MM.1S (cell line): ENCODE data around the gene PHF21A.

Experiments
- DNase-seq: peaks from one replicate; pipeline ENCODE4 v3.0.0-alpha.2; 2015
- H2AFZ ChIP-seq: fragments of 300-600 bp; sonication (generic); 2 replicates; pipeline ENCODE4 v1.6.0; 2016; ENCODE audit warnings: antibody characterized with exemption, low read length
- H3F3A ChIP-seq: fragments of 300-600 bp; sonication (generic); 2 replicates; pipeline ENCODE4 v1.6.1; 2016; ENCODE audit warnings: mild to moderate bottlenecking, antibody characterized with exemption, low read length, moderate library complexity, mixed read lengths; ENCODE audit not compliant: insufficient read depth
- H3K27ac ChIP-seq: fragments of 300-600 bp; sonication (generic); 2 replicates; pipeline ENCODE4 v1.5.1; 2016; ENCODE audit warnings: mild to moderate bottlenecking, low read length
- H3K27me3 ChIP-seq: fragments of 300-600 bp; sonication (generic); replicated peaks from 2 replicates; pipeline ENCODE4 v1.6.0; 2016; ENCODE audit warnings: low read length; ENCODE audit not compliant: insufficient read depth
- H3K36me3 ChIP-seq: fragments of 300-600 bp; sonication (generic); replicated peaks from 2 replicates; pipeline ENCODE4 v1.6.1; 2016; ENCODE audit warnings: mild to moderate bottlenecking, low read length, mixed read lengths; ENCODE audit not compliant: insufficient read depth
- H3K4me1 ChIP-seq: fragments of 300-600 bp; sonication (generic); 2 replicates; pipeline ENCODE4 v1.6.1; 2016; ENCODE audit warnings: low read length, mixed read lengths
- H3K4me2 ChIP-seq: fragments of 300-600 bp; sonication (generic); 2 replicates; pipeline ENCODE4 v1.6.0; 2016; ENCODE audit warnings: low read depth, low read length
- H3K4me3 ChIP-seq: fragments of 300-600 bp; sonication (generic); 2 replicates; pipeline ENCODE4 v1.5.1; 2016; ENCODE audit warnings: low read length, mixed read lengths
- H3K79me2 ChIP-seq: fragments of 300-600 bp; sonication (generic); 2 replicates; pipeline ENCODE4 v1.6.1; 2016; ENCODE audit warnings: mixed run types, low read length, mixed read lengths
- H3K9ac ChIP-seq: fragments of 300-600 bp; sonication (generic); 2 replicates; pipeline ENCODE4 v1.6.1; 2016; ENCODE audit warnings: low read length, mixed read lengths
- H3K9me2 ChIP-seq: fragments of 300-600 bp; sonication (generic); replicated peaks from 2 replicates; pipeline ENCODE4 v1.6.1; 2016; ENCODE audit warnings: mild to moderate bottlenecking, low read length, mixed read lengths; ENCODE audit not compliant: insufficient read depth
- H3K9me3 ChIP-seq: fragments of 300-600 bp; sonication (generic); replicated peaks from 2 replicates; pipeline ENCODE4 v1.6.1; 2016; ENCODE audit warnings: mild to moderate bottlenecking, low read length, mixed read lengths; ENCODE audit not compliant: insufficient read depth
- H4K20me1 ChIP-seq: fragments of 300-600 bp; sonication (generic); 2 replicates; pipeline ENCODE4 v1.6.1; 2016; ENCODE audit warnings: mild to moderate bottlenecking, low read length, moderate library complexity, mixed read lengths; ENCODE audit not compliant: insufficient read depth
- EZH2 ChIP-seq: fragments of 300-600 bp; sonication (generic); optimal IDR thresholded peaks from 2 replicates; pipeline ENCODE3; 2017; ENCODE audit warnings: low read depth, mild to moderate bottlenecking, antibody characterized with exemption, low read length, mixed read lengths
- EZH2phosphoT487 ChIP-seq: fragments of 300-600 bp; sonication (generic); IDR thresholded peaks from 2 replicates; pipeline ENCODE4 v1.6.1; 2018; ENCODE audit warnings: antibody characterized with exemption, low read length
- TF ChIP-seq, protein P1 (sequence below): fragments of 300-600 bp; sonication (generic); IDR thresholded peaks from 2 replicates; pipeline ENCODE4 v1.5.1; 2016; ENCODE audit warnings: antibody characterized with exemption, low read length, mixed read lengths

PHF21A gene

DNA sequence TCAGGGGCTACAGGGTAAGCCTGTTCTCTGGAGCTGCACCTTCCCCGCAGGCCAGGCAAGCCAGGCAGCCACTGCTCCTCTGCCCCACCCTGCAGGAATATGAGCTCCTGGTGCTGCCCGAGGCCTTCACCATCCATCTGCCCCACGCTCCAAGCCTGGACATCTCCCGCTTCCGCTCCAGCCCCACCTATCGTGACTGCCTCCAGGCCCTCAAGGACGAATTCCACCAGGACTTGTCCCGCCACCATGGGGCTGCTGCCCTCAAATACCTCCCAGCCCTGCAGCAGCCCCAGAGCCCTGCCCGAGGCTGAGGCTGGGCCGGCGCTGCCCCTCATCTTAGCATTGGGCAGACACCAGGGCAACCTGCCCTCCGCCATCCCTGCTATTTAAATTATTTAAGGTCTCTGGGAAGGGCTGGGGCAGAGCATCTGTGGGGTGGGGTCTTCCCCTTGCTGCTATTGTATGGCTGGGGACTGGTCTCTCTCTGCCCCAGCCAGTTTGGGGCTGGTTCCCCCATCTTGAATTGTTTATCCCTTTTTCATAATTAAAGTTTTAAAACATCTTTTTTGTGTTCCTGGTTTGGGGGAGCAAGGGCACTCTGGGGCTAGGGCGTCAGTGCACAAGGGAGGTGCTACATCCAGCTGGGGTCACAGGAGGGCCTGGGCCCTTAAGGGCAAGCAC is 192.6 kb downstream of the PHF21A start:
- Histone ChIP-seq H3K4me2 (no peak overlapping the region), H4K20me1 (no peaks in the 10 kb centered on the region), H3K9me2 (no peaks in the 10 kb centered on the region), H2AFZ (no peak overlapping the region), H3K79me2 (no peaks in the 10 kb centered on the region), H3K36me3 (no peaks in the 10 kb centered on the region), H3K27me3 (0 out of 2 replicates have a peak, but pooled peaks cover 8% of the 10 kb centered on the region), H3F3A (peaks cover 12% of the 10 kb centered on the region), H3K27ac (no peak overlapping the region), H3K4me3 (no peak overlapping the region), H3K4me1 (peaks cover 13% of the 10 kb centered on the region; the same call in 1 of the 2 replicates), H3K9me3 (no peaks in the 10 kb centered on the region), H3K9ac (no peak overlapping the region)
- DNase-seq, result no peak
- no peak for TF ChIP-seq EZH2phosphoT487
- TF ChIP-seq, protein P1, sequence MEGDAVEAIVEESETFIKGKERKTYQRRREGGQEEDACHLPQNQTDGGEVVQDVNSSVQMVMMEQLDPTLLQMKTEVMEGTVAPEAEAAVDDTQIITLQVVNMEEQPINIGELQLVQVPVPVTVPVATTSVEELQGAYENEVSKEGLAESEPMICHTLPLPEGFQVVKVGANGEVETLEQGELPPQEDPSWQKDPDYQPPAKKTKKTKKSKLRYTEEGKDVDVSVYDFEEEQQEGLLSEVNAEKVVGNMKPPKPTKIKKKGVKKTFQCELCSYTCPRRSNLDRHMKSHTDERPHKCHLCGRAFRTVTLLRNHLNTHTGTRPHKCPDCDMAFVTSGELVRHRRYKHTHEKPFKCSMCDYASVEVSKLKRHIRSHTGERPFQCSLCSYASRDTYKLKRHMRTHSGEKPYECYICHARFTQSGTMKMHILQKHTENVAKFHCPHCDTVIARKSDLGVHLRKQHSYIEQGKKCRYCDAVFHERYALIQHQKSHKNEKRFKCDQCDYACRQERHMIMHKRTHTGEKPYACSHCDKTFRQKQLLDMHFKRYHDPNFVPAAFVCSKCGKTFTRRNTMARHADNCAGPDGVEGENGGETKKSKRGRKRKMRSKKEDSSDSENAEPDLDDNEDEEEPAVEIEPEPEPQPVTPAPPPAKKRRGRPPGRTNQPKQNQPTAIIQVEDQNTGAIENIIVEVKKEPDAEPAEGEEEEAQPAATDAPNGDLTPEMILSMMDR, result no peak
- TF ChIP-seq EZH2, result no peak

DNA sequence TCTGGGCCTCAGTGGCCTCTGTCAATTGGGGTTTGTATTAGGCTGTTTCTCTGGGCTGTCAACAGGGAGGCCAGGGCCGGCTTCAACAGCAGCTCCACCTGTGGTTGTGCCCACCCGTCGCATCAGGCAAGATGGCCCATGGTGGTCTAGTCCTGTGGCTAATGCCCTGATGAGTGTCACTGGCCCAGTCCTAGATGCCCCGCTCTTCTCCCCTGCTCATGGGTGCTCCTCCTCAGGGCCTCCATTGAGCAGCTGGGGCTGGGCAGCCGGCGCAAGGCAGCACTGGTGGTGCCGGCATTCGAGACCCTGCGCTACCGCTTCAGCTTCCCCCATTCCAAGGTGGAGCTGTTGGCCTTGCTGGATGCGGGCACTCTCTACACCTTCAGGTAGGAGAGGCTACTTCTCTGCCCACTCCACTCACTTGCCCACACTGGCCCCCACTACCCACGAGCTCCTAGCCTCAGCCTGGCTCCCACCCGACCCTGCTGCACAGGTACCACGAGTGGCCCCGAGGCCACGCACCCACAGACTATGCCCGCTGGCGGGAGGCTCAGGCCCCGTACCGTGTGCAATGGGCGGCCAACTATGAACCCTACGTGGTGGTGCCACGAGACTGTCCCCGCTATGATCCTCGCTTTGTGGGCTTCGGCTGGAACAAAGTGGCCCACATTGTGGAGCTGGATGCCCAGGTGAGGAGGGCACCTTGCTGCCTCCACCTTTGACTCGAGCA is 193.4 kb downstream of the PHF21A start:
- H3K27me3 ChIP-seq, result peaks cover 13% of the 10 kb centered on the region; the same call in 1 of the 2 replicates
- TF ChIP-seq EZH2 (no peak), EZH2phosphoT487 (no peak)
- TF ChIP-seq, protein P1, result no peak
- H3K27ac ChIP-seq, result no peak overlapping the region
- H2AFZ ChIP-seq, result no peak overlapping the region
- H3K79me2 ChIP-seq, result no peaks in the 10 kb centered on the region
- peaks cover 13% of the 10 kb centered on the region; the same call in 1 of the 2 replicates for H3K4me1 ChIP-seq
- no peak overlapping the region for H3K4me3 ChIP-seq
- H3K4me2 ChIP-seq, result no peak overlapping the region
- H3F3A ChIP-seq, result peaks cover 12% of the 10 kb centered on the region
- H3K9ac ChIP-seq, result no peak overlapping the region
- H3K36me3 ChIP-seq, result no peaks in the 10 kb centered on the region
- no peak for DNase-seq
- no peaks in the 10 kb centered on the region for H3K9me3 ChIP-seq
- no peaks in the 10 kb centered on the region for H4K20me1 ChIP-seq
- H3K9me2 ChIP-seq, result no peaks in the 10 kb centered on the region

DNA sequence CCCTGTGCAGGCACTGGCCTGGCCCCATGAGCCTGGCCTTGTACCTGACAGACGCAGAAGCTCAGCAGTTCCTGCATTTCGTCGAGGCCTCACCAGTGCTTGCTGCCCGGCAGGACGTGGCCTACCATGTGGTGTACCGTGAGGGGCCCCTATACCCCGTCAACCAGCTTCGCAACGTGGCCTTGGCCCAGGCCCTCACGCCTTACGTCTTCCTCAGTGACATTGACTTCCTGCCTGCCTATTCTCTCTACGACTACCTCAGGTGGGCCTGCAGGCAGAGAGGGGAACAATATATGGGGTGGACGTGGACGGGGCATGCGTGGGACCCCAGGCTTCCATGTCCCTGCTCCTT is 193.9 kb downstream of the PHF21A start:
- Histone ChIP-seq H3K4me3 (no peak overlapping the region), H3K36me3 (no peaks in the 10 kb centered on the region), H3K4me2 (no peak overlapping the region), H3K79me2 (no peaks in the 10 kb centered on the region), H3K9me3 (no peaks in the 10 kb centered on the region), H3K4me1 (peaks cover 13% of the 10 kb centered on the region; the same call in 1 of the 2 replicates), H3K9ac (no peak overlapping the region), H3F3A (peaks cover 12% of the 10 kb centered on the region), H4K20me1 (no peaks in the 10 kb centered on the region), H3K27me3 (peaks cover 13% of the 10 kb centered on the region; the same call in 1 of the 2 replicates), H3K27ac (no peak overlapping the region), H2AFZ (no peak overlapping the region), H3K9me2 (no peaks in the 10 kb centered on the region)
- no peak for DNase-seq
- TF ChIP-seq EZH2 (no peak), EZH2phosphoT487 (no peak)
- TF ChIP-seq, protein P1, result no peak
